HepG2 (cell line): ENCODE data around the gene HACL1. TPM values are rescaled to one million over a fixed set of nuclear protein-coding genes. Genes with fewer than 3 reads are reported as not detected.

Experiments used
- ATAC-seq: fragments of 200-7000 bp; cut with Tn5 transposase; 3 replicates; pipeline ENCODE4 v1.9.1; 2020; ENCODE audit warnings: mild to moderate bottlenecking, moderate library complexity
- BruUV-seq: library from RNA; stranded (reverse); fragments of 400-500 nt; replicated peaks from 2 replicates; lab custom pipeline; 2021; lab: Mats Ljungman, UMichigan
- CTCF ChIA-PET: fragments of 300-600 bp; formaldehyde crosslinking; extraction: SDS; loops from one replicate; lab custom pipeline; 2021; ENCODE audit warnings: low total read pairs, inconsistent platforms, low intra/inter-chr PET ratio; lab: Yijun Ruan, JAX
- POLR2A ChIA-PET: fragments of 350-600 bp; sonication (Branson Sonifier 250); formaldehyde crosslinking; loops from one replicate; lab custom pipeline; 2020; ENCODE audit warnings: antibody characterized with exemption, inconsistent platforms; lab: Yijun Ruan, JAX
- DNase-seq: peaks from one replicate; pipeline ENCODE4 v3.0.0-alpha.2; 2015; ENCODE audit warnings: low spot score
- FAIRE-seq: peaks from 3 replicates; lab custom pipeline; 2011; peaks lifted over from hg19 to GRCh38; lab: Jason Lieb, UNC
- H2AFZ ChIP-seq: one replicate; pipeline ENCODE4 v1.6.1; 2011; ENCODE audit warnings: low read length, inconsistent platforms
- H3K27ac ChIP-seq: fragments of 300-600 bp; 3 replicates; pipeline ENCODE4 v1.8.0; 2011; ENCODE audit warnings: mixed run types, mild to moderate bottlenecking, mixed read lengths, low read length, inconsistent platforms; ENCODE audit not compliant: insufficient read depth; ENCODE audit errors: extremely low read length
- H3K27me3 ChIP-seq, 2 experiments: fragments of 200-600 bp in 1 of 2; 2 replicates in 1 of 2; 3 replicates in 1 of 2; pipeline versions ENCODE4 v1.6.0 to v1.8.0; 2011; ENCODE audit warnings: low read length in 2 of 2, mild to moderate bottlenecking in 2 of 2, moderate library complexity in 2 of 2, inconsistent platforms in 1 of 2; ENCODE audit not compliant: insufficient read depth in 2 of 2, control insufficient read depth in 1 of 2
- H3K36me3 ChIP-seq, 2 experiments: fragments of 200-600 bp in 1 of 2; replicated peaks in 1 of 2; 2 replicates in 1 of 2; 3 replicates in 1 of 2; pipeline versions ENCODE4 v1.5.1 to v1.8.0; 2011; ENCODE audit warnings: low read length in 2 of 2, inconsistent platforms in 1 of 2; ENCODE audit not compliant: insufficient read depth in 2 of 2, control insufficient read depth in 1 of 2
- H3K4me1 ChIP-seq: 2 replicates; pipeline ENCODE4 v1.5.1; 2012; ENCODE audit warnings: low read length, inconsistent platforms; ENCODE audit not compliant: insufficient read depth
- H3K4me2 ChIP-seq: 2 replicates; pipeline ENCODE4 v1.6.0; 2011; ENCODE audit warnings: low read depth, low read length, inconsistent platforms
- H3K4me3 ChIP-seq, 3 experiments: fragments of 200-600 bp in 1 of 3; sonication (generic), shearing (Covaris generic) in 1 of 3; replicated peaks in 1 of 3; 2 replicates each; pipeline ENCODE4 v1.5.1; 2011 to 2016; ENCODE audit warnings: low read length in 3 of 3, inconsistent platforms in 2 of 3, low read depth in 2 of 3, mild to moderate bottlenecking in 2 of 3, control low read depth in 1 of 3, mixed read lengths in 1 of 3; ENCODE audit not compliant: insufficient read depth in 1 of 3
- H3K79me2 ChIP-seq: one replicate; pipeline ENCODE4 v1.6.1; 2011; ENCODE audit warnings: low read length, inconsistent platforms; ENCODE audit not compliant: insufficient read depth
- H3K9ac ChIP-seq: 2 replicates; pipeline ENCODE4 v1.6.0; 2011; ENCODE audit warnings: mild to moderate bottlenecking, low read depth, low read length, inconsistent platforms; ENCODE audit not compliant: insufficient read depth
- H3K9me3 ChIP-seq: 2 replicates; pipeline ENCODE4 v1.5.1; 2012; ENCODE audit warnings: mild to moderate bottlenecking, low read length
- H4K20me1 ChIP-seq: 2 replicates; pipeline ENCODE4 v1.6.0; 2011; ENCODE audit warnings: inconsistent platforms, mild to moderate bottlenecking, low read length, moderate library complexity; ENCODE audit not compliant: insufficient read depth
- GFI1 ChIP-seq: sonication (generic); formaldehyde crosslinking; IDR thresholded peaks from 2 replicates; pipeline ENCODE4 v1.5.0; 2020; ENCODE audit warnings: missing genetic modification reagents, mild to moderate bottlenecking, borderline replicate concordance
- HMGA1 ChIP-seq: sonication (generic); formaldehyde crosslinking; conservative IDR thresholded peaks from 2 replicates; pipeline ENCODE4 v1.4.0; 2020; ENCODE audit warnings: missing genetic modification reagents
- KLF12 ChIP-seq: sonication (generic); formaldehyde crosslinking; IDR thresholded peaks from 2 replicates; pipeline ENCODE4 v1.4.0; 2020; ENCODE audit warnings: missing genetic modification reagents, borderline replicate concordance
- MYNN ChIP-seq: sonication (generic); formaldehyde crosslinking; IDR thresholded peaks from 2 replicates; pipeline ENCODE4 v1.4.0; 2020; ENCODE audit warnings: mild to moderate bottlenecking, low read depth, missing genetic modification reagents
- NFIB ChIP-seq: sonication (generic); formaldehyde crosslinking; IDR thresholded peaks from 2 replicates; pipeline ENCODE4 v1.9.0; 2021; ENCODE audit warnings: missing genetic modification reagents, mild to moderate bottlenecking, borderline replicate concordance
- NONO ChIP-seq, 2 experiments: fragments of 450-650 bp in 1 of 2; sonication (generic) in 1 of 2; formaldehyde crosslinking in 1 of 2; IDR thresholded peaks in 1 of 2; conservative IDR thresholded peaks in 1 of 2; 2 replicates each; pipeline versions ENCODE4 v1.6.1 to v1.8.0; 2017 to 2022; ENCODE audit warnings: mild to moderate bottlenecking in 1 of 2, missing genetic modification reagents in 1 of 2, moderate library complexity in 1 of 2
- PHF21A ChIP-seq: sonication (generic); formaldehyde crosslinking; IDR thresholded peaks from 2 replicates; pipeline ENCODE4 v1.5.0; 2020; ENCODE audit warnings: mild to moderate bottlenecking, missing genetic modification reagents
- PPARG ChIP-seq: conservative IDR thresholded peaks from 2 replicates; pipeline ENCODE4 v1.6.1; 2016; ENCODE audit warnings: missing biosample characterization, missing genetic modification reagents
- ZBTB3 ChIP-seq: sonication (generic); formaldehyde crosslinking; IDR thresholded peaks from 2 replicates; pipeline ENCODE4 v1.4.0; 2020; ENCODE audit warnings: low read depth, mild to moderate bottlenecking, moderate library complexity, missing genetic modification reagents, borderline replicate concordance
- ZNF614 ChIP-seq: IDR thresholded peaks from 2 replicates; pipeline ENCODE4 v1.6.1; 2018; ENCODE audit warnings: missing biosample characterization, missing genetic modification reagents, inconsistent platforms, borderline replicate concordance
- WGBS: methylation state at CpG from one replicate; pipeline ENCODE4 v1.1.6; 2017; ENCODE audit warnings: low lambda C conversion rate; 5-methylcytosine and 5-hydroxymethylcytosine counted together
- in situ Hi-C: cut with HindIII; loops from 2 replicates; pipeline ENCODE4 v1.10.0; 2017; ENCODE audit warnings: low pct_unique_long_range_greater_than_20kb; ENCODE audit not compliant: extremely low pct_ligation_motif_present
- intact Hi-C: fragments of 100-400 bp; cut with micrococcal nuclease; formaldehyde crosslinking; loops from one replicate; pipeline ENCODE4 v1.10.0; 2022; ENCODE audit not compliant: unreplicated experiment
- polyA plus RNA-seq, 8 experiments: library from polyadenylated mRNA; depleted of rRNA in 3 of 8; stranded (reverse) in 7 of 8; unstranded in 1 of 8; fragments of >200 nt; fragmentation: Illumina TruSeq in 4 of 8; extraction: Trizol in 4 of 8; gene quantifications; 2 replicates each; pipeline versions ENCODE4 v1.2.1 to v1.2.3, GENCODE V29; 2011 to 2016; ENCODE audit warnings: low read depth in 4 of 8, missing spikeins in 1 of 8, mixed read lengths in 1 of 8; ENCODE audit not compliant: insufficient read depth in 1 of 8
- total RNA-seq, 5 experiments: library from RNA; depleted of rRNA; stranded (reverse); fragments of >200 nt; fragmentation: Illumina TruSeq; extraction: Trizol; gene quantifications; 2 replicates each; pipeline ENCODE4 v1.2.3, GENCODE V29; 2016; ENCODE audit warnings: low read depth in 1 of 5
- TF ChIP-seq, protein P1 (sequence below): IDR thresholded peaks from 2 replicates; pipeline ENCODE4 v1.6.1; 2016; ENCODE audit warnings: missing genetic modification reagents, missing compliant biosample characterization
- TF ChIP-seq, protein P2 (sequence below), 2 experiments: sonication (generic) in 1 of 2; formaldehyde crosslinking in 1 of 2; IDR thresholded peaks; 2 replicates each; pipeline versions ENCODE4 v1.4.0 to v1.6.1; 2018 to 2020; ENCODE audit warnings: missing genetic modification reagents in 2 of 2, borderline replicate concordance in 1 of 2, low read depth in 1 of 2, mild to moderate bottlenecking in 1 of 2, missing biosample characterization in 1 of 2
- TF ChIP-seq, protein P3 (sequence below): sonication (generic); formaldehyde crosslinking; IDR thresholded peaks from 2 replicates; pipeline ENCODE4 v1.4.0; 2020; ENCODE audit warnings: missing genetic modification reagents, borderline replicate concordance
- TF ChIP-seq, protein P4 (sequence below): sonication (generic); formaldehyde crosslinking; IDR thresholded peaks from 2 replicates; pipeline ENCODE4 v1.4.0; 2020; ENCODE audit warnings: missing genetic modification reagents

HACL1 gene
- total and polyA plus RNA-seq, 2 of the 13 experiments (the other 11 are each of a cell fraction or from before 2014, with no cell fraction given), result 22.1 to 25.7 TPM

DNA sequence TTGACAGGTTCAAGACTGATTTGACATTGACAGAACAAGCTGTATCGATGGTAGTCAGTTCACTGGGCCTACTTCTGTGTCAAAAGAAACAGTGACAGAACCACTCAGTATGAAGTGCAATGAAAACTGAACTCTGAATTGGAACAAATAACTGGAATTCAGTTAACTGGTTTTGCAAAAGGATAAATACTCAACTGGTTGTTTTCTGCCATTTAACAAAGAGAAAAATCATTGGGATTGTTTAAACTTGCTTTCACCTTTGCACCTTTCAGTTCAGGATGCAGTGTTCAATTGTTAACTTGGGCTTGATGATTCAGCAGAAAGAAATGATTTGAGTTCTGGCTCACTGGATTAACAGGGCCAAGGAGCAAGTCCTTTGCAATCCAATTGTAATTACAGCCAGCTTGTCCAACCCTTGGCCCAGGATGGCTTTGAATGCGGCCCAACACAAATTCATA, 5.1 kb upstream of the HACL1 start:
- Histone ChIP-seq H3K79me2 (peaks cover 9% of the 10 kb centered on the region), H3K27me3 (no peaks in the 10 kb centered on the region; a peak in 1 of 5 replicates), H3K9ac (peak overlapping the region; percentile 41), H3K27ac (peak overlapping the region; percentile 86), H2AFZ (no peak overlapping the region), H4K20me1 (no peaks in the 10 kb centered on the region), H3K9me3 (peaks cover 5% of the 10 kb centered on the region; the same call in 1 of the 2 replicates), H3K4me3 (peak overlapping the region in 2 of 3 experiments; percentile 21 to 22; a peak in 3 of 6 replicates), H3K4me1 (peaks cover 63% of the 10 kb centered on the region), H3K36me3 (no peaks in the 10 kb centered on the region), H3K4me2 (peak overlapping the region; percentile 60)
- DNase-seq, result peak; percentile 92
- BruUV-seq, result no TSS peak
- intact Hi-C loops, result loop anchor here (5.0 to 10.0 kb wide), 5 partner anchors 188 to 904 kb away; partner anchors contain the start of gene ANKRD28
- 1% methylated on average over 2 of the region's 2 CpGs for WGBS
- ChIA-PET CTCF (no interaction called here), POLR2A (interaction anchor here (0.8 kb wide), 1 partner anchor 646 kb away, joined by 3 read pairs; no protein-coding TSS in a partner anchor)
- peak; percentile 68 for ATAC-seq
- in situ Hi-C loops, result no loop called here
- peak; percentile 87 for FAIRE-seq
- TF ChIP-seq, protein P1, sequence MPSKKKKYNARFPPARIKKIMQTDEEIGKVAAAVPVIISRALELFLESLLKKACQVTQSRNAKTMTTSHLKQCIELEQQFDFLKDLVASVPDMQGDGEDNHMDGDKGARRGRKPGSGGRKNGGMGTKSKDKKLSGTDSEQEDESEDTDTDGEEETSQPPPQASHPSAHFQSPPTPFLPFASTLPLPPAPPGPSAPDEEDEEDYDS (CRISPR knock-in tag), result 0 out of 2 replicates have a peak, but pooled peaks have one; percentile 40
- peak; percentile 97 for TF ChIP-seq GFI1
- TF ChIP-seq, protein P2, sequence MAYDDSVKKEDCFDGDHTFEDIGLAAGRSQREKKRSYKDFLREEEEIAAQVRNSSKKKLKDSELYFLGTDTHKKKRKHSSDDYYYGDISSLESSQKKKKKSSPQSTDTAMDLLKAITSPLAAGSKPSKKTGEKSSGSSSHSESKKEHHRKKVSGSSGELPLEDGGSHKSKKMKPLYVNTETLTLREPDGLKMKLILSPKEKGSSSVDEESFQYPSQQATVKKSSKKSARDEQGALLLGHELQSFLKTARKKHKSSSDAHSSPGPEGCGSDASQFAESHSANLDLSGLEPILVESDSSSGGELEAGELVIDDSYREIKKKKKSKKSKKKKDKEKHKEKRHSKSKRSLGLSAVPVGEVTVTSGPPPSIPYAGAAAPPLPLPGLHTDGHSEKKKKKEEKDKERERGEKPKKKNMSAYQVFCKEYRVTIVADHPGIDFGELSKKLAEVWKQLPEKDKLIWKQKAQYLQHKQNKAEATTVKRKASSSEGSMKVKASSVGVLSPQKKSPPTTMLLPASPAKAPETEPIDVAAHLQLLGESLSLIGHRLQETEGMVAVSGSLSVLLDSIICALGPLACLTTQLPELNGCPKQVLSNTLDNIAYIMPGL (CRISPR knock-in tag; IDR thresholded peaks at IDR 0.05; ENCODE audit: borderline replicate concordance in 1 of 2, low read depth in 1 of 2), result no peak
- TF ChIP-seq, protein P3, sequence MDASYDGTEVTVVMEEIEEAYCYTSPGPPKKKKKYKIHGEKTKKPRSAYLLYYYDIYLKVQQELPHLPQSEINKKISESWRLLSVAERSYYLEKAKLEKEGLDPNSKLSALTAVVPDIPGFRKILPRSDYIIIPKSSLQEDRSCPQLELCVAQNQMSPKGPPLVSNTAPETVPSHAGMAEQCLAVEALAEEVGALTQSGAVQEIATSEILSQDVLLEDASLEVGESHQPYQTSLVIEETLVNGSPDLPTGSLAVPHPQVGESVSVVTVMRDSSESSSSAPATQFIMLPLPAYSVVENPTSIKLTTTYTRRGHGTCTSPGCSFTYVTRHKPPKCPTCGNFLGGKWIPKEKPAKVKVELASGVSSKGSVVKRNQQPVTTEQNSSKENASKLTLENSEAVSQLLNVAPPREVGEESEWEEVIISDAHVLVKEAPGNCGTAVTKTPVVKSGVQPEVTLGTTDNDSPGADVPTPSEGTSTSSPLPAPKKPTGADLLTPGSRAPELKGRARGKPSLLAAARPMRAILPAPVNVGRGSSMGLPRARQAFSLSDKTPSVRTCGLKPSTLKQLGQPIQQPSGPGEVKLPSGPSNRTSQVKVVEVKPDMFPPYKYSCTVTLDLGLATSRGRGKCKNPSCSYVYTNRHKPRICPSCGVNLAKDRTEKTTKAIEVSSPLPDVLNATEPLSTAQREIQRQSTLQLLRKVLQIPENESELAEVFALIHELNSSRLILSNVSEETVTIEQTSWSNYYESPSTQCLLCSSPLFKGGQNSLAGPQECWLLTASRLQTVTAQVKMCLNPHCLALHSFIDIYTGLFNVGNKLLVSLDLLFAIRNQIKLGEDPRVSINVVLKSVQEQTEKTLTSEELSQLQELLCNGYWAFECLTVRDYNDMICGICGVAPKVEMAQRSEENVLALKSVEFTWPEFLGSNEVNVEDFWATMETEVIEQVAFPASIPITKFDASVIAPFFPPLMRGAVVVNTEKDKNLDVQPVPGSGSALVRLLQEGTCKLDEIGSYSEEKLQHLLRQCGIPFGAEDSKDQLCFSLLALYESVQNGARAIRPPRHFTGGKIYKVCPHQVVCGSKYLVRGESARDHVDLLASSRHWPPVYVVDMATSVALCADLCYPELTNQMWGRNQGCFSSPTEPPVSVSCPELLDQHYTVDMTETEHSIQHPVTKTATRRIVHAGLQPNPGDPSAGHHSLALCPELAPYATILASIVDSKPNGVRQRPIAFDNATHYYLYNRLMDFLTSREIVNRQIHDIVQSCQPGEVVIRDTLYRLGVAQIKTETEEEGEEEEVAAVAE (CRISPR knock-in tag), result no peak
- no peak for TF ChIP-seq HMGA1 (CRISPR knock-in tag)
- TF ChIP-seq, protein P4, sequence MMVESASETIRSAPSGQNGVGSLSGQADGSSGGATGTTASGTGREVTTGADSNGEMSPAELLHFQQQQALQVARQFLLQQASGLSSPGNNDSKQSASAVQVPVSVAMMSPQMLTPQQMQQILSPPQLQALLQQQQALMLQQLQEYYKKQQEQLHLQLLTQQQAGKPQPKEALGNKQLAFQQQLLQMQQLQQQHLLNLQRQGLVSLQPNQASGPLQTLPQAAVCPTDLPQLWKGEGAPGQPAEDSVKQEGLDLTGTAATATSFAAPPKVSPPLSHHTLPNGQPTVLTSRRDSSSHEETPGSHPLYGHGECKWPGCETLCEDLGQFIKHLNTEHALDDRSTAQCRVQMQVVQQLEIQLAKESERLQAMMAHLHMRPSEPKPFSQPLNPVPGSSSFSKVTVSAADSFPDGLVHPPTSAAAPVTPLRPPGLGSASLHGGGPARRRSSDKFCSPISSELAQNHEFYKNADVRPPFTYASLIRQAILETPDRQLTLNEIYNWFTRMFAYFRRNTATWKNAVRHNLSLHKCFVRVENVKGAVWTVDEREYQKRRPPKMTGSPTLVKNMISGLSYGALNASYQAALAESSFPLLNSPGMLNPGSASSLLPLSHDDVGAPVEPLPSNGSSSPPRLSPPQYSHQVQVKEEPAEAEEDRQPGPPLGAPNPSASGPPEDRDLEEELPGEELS, result peak; percentile 75
- TF ChIP-seq MYNN (CRISPR knock-in tag), result no peak
- TF ChIP-seq NFIB, result no peak
- peak; percentile 74; the same call in 1 of the 2 replicates for TF ChIP-seq PHF21A (CRISPR knock-in tag)
- 0 out of 2 replicates have a peak, but pooled peaks have one; percentile 24 for TF ChIP-seq ZNF614 (CRISPR knock-in tag)
- peak; percentile 72; the same call in 1 of the 2 replicates for TF ChIP-seq ZBTB3
- peak; percentile 76 for TF ChIP-seq PPARG (CRISPR knock-in tag)
- no peak for TF ChIP-seq KLF12
- TF ChIP-seq NONO (IDR thresholded peaks at IDR 0.05), result no peak
- no peak for TF ChIP-seq NONO (CRISPR knock-in tag; conservative IDR thresholded peaks at IDR 0.05)
